Activated T-cell treated with anti-CD3 and anti-CD28 coated beads for 4 hours (primary cell): ENCODE results near the gene LRRN2.

Experiments used
- DNase-seq: peaks from one replicate; pipeline ENCODE4 v3.0.0-alpha.2; 2020

Gene LRRN2

DNA sequence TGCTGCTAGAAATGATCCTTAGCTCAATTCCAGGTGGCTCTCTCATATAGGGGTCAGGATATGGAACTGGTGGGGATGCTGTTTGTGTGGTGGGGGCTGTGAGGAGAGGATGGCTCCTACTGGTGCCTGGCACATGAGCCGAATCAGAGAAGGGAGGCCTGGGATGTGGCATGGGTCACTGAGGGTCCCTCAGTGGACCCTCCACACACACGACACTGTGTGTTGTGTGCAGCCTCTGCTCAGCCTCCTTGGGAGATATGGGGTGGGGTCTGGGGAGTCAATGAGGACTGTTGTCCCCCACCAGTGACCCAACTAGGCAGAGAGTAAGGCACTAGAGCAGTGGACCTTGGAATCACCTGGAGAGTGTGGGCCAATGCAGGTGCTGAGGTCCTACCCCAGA is 3.2 kb upstream of the LRRN2 start:
- DNase-seq: no peak

- DNase-seq: no peak
Measured at GRCh38 chr1:204688007-204688406, 2.5 kb upstream of the LRRN2 start.

- no peak for DNase-seq
Measured at GRCh38 chr1:204684571-204685235, 835 bp downstream of the LRRN2 start.

- DNase-seq: no peak
Measured at GRCh38 chr1:204684206-204684570, 1.4 kb downstream of the LRRN2 start.

GRCh38 chr1:204683284-204684205 is 2.0 kb downstream of the LRRN2 start:
- no peak for DNase-seq

DNA sequence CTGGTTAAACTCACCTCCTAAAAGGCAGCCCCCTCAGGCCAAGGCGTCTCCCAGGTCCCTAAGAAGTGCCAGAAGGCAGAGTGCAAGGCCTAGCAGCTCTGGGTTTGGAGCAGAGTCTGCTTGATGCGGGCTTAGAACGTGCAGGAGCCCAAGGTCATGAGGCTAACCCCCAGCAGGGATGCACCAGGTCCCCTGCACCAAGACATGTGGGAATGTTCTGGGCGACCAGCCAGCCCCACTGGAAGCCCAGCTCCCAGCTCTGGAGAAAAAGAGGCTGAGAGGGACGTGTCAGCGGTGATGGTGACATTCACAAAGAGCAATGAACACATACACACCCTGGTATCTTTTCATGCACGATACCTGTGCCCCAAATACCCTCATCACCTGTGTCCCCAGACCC is 5.1 kb downstream of the LRRN2 start:
- no peak for DNase-seq

- DNase-seq: no peak
Measured at GRCh38 chr1:204680051-204680450, 5.5 kb downstream of the LRRN2 start.

- DNase-seq: no peak
Measured at GRCh38 chr1:204678721-204679475, 6.6 kb downstream of the LRRN2 start.

DNA sequence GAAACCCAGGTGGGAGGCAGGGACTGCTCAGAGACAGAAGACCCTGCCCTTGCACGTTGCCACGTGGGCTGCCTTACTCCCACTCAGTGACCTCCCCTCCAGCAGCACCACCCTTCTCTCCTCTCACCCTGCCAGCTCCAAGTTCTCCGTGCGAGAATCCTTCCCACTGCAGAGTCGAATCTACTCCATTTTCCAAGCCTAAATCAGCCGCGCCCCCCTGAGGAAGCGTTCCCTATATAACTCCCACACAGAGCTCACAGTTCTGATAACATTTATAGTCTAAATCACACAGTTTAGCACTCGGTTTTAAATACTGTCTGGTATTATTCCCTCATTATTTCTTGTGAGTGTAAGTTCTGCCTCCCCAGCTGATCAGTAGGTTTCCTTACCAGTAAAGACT is 7.7 kb downstream of the LRRN2 start:
- DNase-seq: no peak

DNA sequence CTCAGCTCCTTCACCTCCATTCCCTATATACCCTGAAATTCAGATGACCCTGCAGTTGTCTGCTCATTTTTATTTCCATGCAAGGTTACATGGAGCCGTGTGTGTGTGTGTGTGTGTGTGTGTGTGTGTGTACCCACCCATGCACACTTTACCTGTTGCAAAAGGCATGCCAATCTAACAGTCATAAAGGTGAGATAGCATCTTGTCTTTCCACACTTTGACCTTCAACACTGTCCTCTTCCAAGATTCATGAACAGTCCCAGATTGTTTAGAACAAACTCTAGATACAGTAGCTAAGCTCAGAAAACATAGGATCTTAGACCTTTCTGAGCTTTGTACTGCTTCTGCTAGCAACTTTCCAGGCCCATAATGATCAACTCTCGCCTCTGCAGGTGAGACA is 9.5 kb downstream of the LRRN2 start:
- no peak for DNase-seq

DNA sequence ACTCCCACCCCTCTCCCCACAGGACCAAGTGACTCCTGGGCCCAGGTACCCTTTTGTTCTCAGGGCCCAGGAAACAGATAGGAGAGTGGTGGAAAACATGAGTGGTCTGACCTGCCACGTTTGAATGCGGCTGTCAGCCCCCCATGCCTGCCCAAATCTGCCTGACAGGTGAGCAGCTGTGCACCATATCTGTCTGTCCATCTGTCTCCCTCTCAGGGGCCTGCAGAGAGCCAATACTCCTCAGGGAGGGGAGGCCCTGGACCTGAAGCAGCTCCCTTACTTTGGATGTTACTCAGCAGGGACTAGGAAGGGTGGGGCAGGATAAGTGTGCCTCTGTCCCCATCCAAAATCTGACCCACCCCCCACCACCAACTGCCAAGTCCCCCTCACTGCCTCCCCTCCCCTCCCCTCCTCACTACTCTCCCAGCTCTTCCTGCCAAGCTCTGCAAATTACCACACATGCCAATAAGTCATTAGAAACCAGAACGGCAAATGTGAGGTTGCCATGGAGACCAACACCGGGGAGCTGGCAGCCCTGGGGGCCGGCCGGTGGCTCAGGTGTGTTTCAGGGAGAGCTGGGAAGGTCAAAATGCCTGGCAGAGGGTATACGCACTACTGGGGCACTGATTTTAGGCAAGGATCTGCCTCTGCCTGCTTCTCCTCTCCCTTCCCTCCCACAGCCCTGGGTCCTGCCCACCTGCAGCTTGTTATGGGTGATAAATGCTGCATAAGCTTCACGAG is 11.5 kb downstream of the LRRN2 start:
- no peak for DNase-seq

GRCh38 chr1:204673209-204673608 is 12.3 kb downstream of the LRRN2 start:
- no peak for DNase-seq

- no peak for DNase-seq
Measured at GRCh38 chr1:204672482-204673121, 12.9 kb downstream of the LRRN2 start.

GRCh38 chr1:204672069-204672468 is 13.5 kb downstream of the LRRN2 start:
- DNase-seq: no peak

DNA sequence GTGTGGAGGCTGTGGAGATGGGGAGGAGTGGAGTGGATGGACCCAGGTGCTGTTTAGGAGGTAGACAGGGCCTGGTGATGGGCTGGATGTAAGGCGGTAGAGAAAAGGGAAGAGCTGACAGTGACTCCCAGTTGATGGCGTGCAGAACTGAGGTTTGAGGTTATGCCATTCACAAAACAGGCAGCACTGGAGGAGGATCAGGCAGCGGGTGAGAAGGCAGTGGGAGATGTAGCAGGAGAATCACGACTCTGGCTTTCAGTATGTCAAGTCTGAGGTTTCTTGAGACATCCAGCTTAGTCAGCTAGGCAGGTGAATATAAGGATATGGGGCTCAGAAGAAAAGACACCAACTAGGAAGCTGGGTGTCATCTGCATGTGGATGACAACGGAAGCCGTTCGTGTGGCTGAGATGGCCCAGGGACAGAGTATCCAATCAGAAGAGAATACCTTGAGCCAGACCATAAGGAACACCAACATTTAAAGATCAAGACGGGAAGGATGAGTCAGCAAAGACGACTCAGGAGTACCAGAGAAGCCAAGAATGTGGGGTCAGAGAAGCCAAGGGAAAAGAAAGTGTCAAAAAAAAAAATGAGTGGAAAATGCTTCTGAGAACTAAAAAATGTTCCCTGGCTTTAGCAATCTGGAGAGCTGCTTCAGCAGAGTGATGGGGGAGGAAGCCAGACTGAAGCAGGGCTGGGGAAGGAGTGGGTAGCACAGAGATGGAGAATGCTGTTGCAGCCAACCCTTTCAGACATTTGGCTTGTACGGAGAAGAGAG is 15.2 kb downstream of the LRRN2 start:
- DNase-seq: no peak

GRCh38 chr1:204669579-204669978 is 16.0 kb downstream of the LRRN2 start:
- no peak for DNase-seq

DNA sequence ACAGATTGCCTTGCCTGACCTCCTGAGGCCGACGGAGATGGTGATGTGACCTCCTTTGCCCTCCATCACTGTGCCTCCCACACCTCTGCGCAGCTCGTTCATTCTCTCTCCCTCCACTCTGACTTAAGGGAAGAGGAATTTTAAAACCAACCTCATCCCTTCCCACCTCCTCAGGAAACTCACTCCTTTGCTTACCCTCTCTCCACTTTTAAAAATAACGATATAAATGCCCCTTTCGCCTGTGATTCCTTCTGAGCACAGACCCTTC is 21.2 kb downstream of the LRRN2 start:
- no peak for DNase-seq

DNA sequence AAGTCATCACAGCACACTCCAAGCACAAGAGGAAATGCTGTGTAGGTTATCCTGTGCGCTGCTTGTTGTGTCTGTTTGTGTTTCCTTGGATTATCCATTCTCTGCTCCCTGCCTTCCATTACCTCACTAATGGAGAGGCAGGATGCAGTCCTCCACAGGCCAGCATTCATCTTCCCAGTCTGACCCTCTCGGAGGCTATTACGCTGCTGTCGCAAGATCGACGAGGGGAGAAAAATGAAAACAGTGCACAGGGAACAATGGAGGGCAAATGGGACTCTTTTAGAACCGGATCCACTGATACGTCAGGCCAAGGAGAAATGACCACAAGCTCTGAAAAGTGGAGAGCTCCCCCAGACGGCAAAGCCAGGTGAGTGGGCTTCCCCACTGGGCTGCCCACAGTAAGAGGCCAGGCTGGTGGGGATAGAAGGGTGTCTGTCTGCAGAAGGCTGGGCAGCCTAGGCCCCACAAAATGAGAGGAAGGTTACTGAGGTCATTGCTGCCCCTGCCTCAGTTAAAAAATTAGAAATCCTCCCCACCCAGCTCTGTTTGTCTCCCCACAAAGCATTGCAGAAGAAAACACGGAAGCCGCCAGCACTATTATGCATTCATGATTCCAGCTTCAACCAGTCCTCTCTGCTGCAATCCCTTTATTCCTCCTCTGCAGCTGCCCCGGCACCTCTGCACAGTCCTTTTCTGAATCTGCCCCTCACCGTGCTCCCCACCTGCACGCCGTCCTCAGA is 21.7 kb downstream of the LRRN2 start:
- no peak for DNase-seq

DNA sequence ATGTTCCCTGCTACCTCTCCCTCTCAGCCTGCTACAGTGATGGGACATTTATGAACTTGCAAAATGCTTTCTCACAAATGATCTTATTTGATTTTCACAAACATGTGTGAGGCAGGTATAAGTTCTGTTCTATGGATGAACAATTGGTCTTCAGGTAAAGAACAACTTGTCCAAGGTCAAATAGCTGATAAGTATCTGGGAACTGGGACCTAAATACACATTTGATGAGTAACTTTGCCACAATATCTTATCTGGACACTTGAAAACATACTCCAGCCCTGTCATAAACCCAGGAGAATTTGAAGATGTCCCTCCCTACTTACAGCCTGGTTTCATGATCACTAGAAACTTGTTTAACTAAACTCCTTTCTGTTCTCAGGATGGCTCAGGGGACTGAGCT is 23.0 kb downstream of the LRRN2 start:
- DNase-seq: no peak

GRCh38 chr1:204660509-204660908 is 25.0 kb downstream of the LRRN2 start:
- DNase-seq: no peak

DNA sequence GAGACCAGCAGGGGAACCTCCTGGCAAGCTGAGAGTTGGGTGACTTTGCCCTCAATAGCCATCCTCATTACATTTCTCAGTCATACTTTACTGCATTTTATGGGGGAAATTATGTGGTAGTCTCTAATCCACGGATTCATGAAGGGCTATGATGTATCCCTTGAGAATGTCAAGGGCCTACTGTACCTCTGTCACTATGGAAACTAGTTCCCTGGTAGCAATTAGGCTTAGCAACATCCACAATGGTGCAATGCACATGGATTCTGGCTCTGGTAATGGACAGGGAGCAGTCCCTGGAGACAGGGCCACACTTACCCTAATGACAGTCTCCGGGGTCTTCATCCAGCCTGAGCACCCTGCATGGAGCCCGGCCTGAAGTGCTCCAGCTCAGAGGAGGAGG is 26.5 kb downstream of the LRRN2 start:
- DNase-seq: no peak
